Naive B cell (primary cell): ENCODE data around the gene RNASE8. TPM values are rescaled to one million over a fixed set of nuclear protein-coding genes. Genes with fewer than 3 reads are reported as not detected.

Source experiments
- ATAC-seq, 2 donors: fragments of 150-1000 bp; cut with Tn5 transposase; 2 replicates each; pipeline ENCODE4 v1.10.0; 2021; ENCODE audit warnings: low read depth in 2 of 2, mild to moderate bottlenecking in 2 of 2, moderate library complexity in 2 of 2
- DNase-seq: peaks from one replicate; pipeline ENCODE4 v3.0.0; 2022
- H3K27ac Mint-ChIP-seq, 6 donors: one replicate each; pipeline ENCODE4 v1.8.0; 2020 to 2022; ENCODE audit warnings: mild to moderate bottlenecking in 6 of 6, mixed read lengths in 6 of 6, moderate library complexity in 5 of 6, inconsistent platforms in 2 of 6
- H3K27me3 Mint-ChIP-seq, 3 donors: one replicate each; pipeline ENCODE4 v1.8.0; 2021 to 2022; ENCODE audit warnings: mixed read lengths in 3 of 3, mild to moderate bottlenecking in 1 of 3
- H3K36me3 Mint-ChIP-seq, 2 donors: one replicate each; pipeline ENCODE4 v1.8.0; 2020 to 2022; ENCODE audit warnings: mixed read lengths in 2 of 2, inconsistent platforms in 1 of 2, mild to moderate bottlenecking in 1 of 2
- H3K4me1 Mint-ChIP-seq, 3 donors: one replicate each; pipeline ENCODE4 v1.8.0; 2020 to 2022; ENCODE audit warnings: mixed read lengths in 3 of 3, inconsistent platforms in 1 of 3, mild to moderate bottlenecking in 1 of 3, moderate library complexity in 1 of 3
- H3K4me3 Mint-ChIP-seq, 8 donors: one replicate each; pipeline ENCODE4 v1.8.0; 2020 to 2022; ENCODE audit warnings: mild to moderate bottlenecking in 8 of 8, mixed read lengths in 8 of 8, moderate library complexity in 8 of 8, inconsistent platforms in 2 of 8
- H3K9me3 Mint-ChIP-seq, 7 donors: one replicate each; pipeline ENCODE4 v1.8.0; 2020 to 2022; ENCODE audit warnings: mixed read lengths in 7 of 7, mild to moderate bottlenecking in 5 of 7, inconsistent platforms in 2 of 7, moderate library complexity in 1 of 7
- polyA plus RNA-seq, 6 donors: library from polyadenylated mRNA; unstranded; fragments of 300-500 nt; fragmentation: Illumina TruSeq; gene quantifications; one replicate each; pipeline ENCODE4 v1.2.3, GENCODE V29; 2021; ENCODE audit warnings: low read depth in 6 of 6

RNASE8 gene
- polyA plus RNA-seq, 6 donors from 2014 or later, result not detected

DNA sequence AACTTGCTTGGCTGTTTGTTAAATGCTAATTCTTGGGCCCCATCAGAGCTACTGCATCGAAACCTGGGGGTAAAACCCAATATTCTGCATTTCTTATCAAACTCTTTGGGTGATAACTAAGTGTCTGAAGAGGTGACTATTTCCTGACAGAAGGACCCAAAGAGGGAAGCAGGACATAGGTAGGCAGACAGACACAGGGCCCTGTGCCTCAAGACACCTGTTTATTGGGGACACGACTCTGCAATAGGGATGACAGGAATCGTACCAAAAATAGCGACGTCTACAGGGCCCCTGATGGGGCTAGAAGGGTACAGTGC, 32.2 kb downstream of the RNASE8 start:
- no peak for DNase-seq
- H3K27ac Mint-ChIP-seq, result peak overlapping the region in 3 of 6 donors; percentile 31 to 82 (median 37)
- H3K4me3 Mint-ChIP-seq, result no peak overlapping the region
- H3K27me3 Mint-ChIP-seq, result peaks cover 0 to 10% (median 0%) of the 10 kb centered on the region in 3 donors
- H3K4me1 Mint-ChIP-seq, result peaks cover 21 to 33% (median 25%) of the 10 kb centered on the region in 3 donors
- H3K36me3 Mint-ChIP-seq, result no peaks in the 10 kb centered on the region
- no peak for ATAC-seq
- H3K9me3 Mint-ChIP-seq, result no peaks in the 10 kb centered on the region

DNA sequence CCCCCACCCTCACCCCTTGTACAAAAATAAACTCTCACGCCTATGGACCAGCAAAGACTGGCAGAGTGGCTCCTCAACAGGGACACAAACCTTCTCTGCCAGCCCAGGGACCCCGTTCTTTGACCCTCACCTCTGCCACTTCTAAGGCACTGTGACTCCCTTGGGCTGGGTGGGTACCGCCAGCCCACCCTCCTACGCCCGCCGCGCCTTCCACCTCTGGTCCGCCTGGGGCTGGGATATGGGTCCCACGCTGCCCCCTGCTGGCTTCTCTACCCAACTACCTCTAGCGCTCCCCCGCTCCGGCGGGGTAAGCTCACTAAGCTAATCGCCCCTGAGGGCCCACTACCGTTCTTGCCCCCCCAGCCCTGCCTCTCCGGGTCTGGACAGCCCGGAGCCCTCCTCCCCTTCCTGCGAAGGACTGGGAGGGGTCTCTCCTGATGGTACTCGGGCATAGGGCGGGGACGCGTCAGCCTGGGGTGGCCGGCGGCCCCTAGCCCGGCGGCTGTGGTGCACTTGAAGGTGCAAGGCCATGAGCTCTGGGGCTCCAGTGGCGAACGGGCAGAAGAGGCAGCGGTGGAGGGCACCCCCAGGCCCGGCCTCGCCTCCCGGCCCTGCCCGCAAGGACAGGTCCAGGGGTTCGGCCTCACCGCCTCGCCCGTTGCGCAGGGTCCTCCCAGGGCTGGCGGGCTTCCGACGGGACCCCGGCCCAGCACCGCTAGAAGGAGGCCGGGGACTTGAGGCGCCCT, 32.7 kb downstream of the RNASE8 start:
- Mint-ChIP-seq H3K4me3 (no peak overlapping the region), H3K4me1 (peaks cover 21 to 33% (median 25%) of the 10 kb centered on the region in 3 donors), H3K27me3 (peaks cover 0 to 10% (median 0%) of the 10 kb centered on the region in 3 donors), H3K9me3 (no peaks in the 10 kb centered on the region), H3K27ac (peak overlapping the region in 3 of 6 donors; percentile 21 to 82 (median 56)), H3K36me3 (no peaks in the 10 kb centered on the region)
- ATAC-seq (no peak), DNase-seq (no peak)

DNA sequence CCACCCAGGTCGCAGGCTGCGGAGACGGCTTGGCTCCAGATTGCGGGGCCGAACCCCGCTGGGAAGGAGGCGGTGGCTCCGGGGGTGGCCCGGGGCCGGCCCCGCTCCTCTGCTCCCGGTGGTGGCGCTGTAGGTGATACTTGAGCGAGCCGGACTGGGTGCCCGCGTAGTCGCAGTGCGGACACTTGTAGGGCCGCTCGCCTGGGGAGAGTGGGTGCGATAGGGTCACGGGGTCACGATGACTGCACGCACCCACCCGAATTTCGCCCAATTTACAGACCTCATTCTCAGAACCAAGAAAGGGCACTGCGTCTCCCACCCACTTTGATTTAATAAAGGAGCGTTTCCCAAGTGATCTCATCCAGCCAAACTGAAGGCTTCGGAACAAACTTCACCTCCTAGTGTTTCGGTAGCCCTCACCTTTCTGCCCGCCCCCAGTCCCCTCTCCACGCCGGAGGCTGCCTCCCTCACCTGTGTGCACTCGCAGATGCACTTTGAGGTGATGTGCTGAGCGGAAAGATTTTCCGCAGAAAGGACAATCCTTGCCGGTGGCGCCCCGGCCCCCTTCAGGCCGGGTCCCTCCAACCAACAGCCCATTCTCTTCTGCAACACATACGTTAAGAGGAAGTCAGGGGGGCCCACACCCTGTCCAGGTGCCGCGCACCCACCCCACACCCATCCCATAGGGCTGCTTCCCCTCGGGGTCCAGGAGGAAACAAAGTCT, 33.5 kb downstream of the RNASE8 start:
- H3K4me1 Mint-ChIP-seq, result peaks cover 21 to 33% (median 25%) of the 10 kb centered on the region in 3 donors
- ATAC-seq, result no peak
- no peaks in the 10 kb centered on the region for H3K36me3 Mint-ChIP-seq
- H3K27ac Mint-ChIP-seq, result peak overlapping the region in 1 of 6 donors; percentile 76
- H3K4me3 Mint-ChIP-seq, result no peak overlapping the region
- no peak for DNase-seq
- H3K9me3 Mint-ChIP-seq, result no peaks in the 10 kb centered on the region
- H3K27me3 Mint-ChIP-seq, result peaks cover 0 to 10% (median 0%) of the 10 kb centered on the region in 3 donors

DNA sequence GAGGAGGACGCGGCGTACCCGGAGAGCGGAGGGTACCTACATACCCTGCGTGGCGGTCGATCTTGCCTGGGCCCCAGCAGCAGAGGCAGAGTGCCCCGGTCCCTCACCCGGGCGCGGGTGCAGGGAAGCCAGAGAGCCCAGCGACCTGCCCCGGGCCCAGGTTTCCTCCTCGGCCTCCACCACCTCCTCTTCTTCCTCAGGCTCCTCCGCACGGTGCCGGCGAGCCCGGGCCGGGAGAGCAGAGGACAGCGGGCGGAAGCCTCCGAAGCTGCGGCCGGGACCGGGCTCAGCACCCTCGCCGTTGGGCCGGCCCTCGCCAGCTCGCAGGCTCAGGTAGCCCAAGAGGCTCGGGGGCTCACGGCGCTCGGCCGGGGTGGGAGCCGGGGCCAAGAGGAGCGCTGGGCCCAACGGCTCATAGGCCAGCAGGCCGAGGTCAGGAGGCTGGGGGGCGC, 34.2 kb downstream of the RNASE8 start:
- H3K27me3 Mint-ChIP-seq, result peaks cover 0 to 10% (median 0%) of the 10 kb centered on the region in 3 donors
- no peak overlapping the region for H3K27ac Mint-ChIP-seq
- DNase-seq, result no peak
- no peak overlapping the region for H3K4me3 Mint-ChIP-seq
- no peak for ATAC-seq
- H3K4me1 Mint-ChIP-seq, result peaks cover 16 to 27% (median 21%) of the 10 kb centered on the region in 3 donors
- no peaks in the 10 kb centered on the region for H3K9me3 Mint-ChIP-seq
- no peaks in the 10 kb centered on the region for H3K36me3 Mint-ChIP-seq

DNA sequence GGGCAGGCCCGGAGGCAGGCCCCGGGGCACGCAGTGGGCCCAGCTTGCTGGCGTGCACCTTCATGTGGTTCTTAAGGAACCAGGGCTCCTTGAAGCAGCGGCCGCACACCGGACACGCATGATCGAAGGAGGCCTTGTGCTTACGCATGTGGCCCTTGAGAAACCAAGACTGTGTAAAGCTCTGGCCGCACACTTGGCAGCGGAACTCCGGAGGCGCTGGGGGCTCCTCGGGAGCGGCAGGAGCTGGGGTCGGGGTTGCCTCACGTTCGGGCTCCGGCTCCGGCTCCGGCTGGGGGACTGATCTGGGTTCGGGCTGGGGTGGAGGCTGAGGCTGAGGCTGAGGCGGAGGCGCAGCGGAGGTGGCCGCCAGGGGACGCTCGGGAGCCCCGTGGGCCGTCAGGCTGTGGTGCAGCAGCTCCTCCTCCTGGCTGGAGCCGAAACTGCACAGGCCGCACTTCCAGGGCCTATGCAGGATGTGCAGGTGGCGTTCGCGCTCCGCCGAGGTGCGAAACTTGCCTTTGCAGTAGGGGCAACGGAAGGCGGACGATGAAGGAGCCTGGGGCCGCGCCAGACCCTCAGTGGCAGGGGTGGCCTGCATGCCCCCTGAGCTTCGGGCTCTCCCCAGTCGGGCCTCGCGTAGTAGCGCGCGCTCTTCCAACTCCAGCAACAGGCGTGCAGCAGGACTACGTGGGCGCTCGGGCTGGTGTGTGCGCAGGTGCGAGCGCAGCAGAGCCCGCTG, 34.8 kb downstream of the RNASE8 start:
- Mint-ChIP-seq H3K27me3 (peaks cover 0 to 10% (median 0%) of the 10 kb centered on the region in 3 donors), H3K4me3 (peak overlapping the region in 3 of 8 donors; percentile 15 to 66 (median 60)), H3K36me3 (no peaks in the 10 kb centered on the region), H3K4me1 (peaks cover 12 to 23% (median 21%) of the 10 kb centered on the region in 3 donors), H3K27ac (peak overlapping the region in 4 of 6 donors; percentile 67 to 87 (median 74)), H3K9me3 (no peaks in the 10 kb centered on the region)
- DNase-seq, result peak; percentile 85
- peak; percentile 63 to 69 for ATAC-seq

DNA sequence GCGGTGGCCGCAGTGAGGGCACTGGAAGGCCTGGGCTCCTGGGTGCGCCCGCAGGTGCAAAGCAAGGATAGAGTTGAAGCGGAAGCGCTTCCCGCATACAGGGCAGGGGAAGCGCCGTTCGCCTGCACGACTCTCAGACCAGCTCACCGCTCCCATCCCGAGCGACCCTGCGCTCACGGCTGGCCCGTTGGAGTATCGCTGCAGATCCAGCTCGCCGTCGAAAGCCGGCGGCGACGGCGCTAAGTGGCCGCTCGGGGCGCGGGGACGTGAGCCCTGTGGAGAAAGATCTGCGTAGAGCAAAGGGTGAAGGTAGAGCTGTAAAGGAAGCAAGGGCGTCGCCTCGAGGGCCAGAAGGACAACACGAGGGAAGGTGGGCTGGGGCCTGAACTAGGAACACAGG, 35.4 kb downstream of the RNASE8 start:
- Mint-ChIP-seq H3K27ac (peak overlapping the region in 2 of 6 donors; percentile 61 to 79), H3K4me3 (no peak overlapping the region), H3K9me3 (no peaks in the 10 kb centered on the region), H3K4me1 (peaks cover 6 to 17% (median 16%) of the 10 kb centered on the region in 3 donors), H3K27me3 (peaks cover 0 to 10% (median 0%) of the 10 kb centered on the region in 3 donors), H3K36me3 (no peaks in the 10 kb centered on the region)
- DNase-seq, result no peak
- ATAC-seq, result no peak

DNA sequence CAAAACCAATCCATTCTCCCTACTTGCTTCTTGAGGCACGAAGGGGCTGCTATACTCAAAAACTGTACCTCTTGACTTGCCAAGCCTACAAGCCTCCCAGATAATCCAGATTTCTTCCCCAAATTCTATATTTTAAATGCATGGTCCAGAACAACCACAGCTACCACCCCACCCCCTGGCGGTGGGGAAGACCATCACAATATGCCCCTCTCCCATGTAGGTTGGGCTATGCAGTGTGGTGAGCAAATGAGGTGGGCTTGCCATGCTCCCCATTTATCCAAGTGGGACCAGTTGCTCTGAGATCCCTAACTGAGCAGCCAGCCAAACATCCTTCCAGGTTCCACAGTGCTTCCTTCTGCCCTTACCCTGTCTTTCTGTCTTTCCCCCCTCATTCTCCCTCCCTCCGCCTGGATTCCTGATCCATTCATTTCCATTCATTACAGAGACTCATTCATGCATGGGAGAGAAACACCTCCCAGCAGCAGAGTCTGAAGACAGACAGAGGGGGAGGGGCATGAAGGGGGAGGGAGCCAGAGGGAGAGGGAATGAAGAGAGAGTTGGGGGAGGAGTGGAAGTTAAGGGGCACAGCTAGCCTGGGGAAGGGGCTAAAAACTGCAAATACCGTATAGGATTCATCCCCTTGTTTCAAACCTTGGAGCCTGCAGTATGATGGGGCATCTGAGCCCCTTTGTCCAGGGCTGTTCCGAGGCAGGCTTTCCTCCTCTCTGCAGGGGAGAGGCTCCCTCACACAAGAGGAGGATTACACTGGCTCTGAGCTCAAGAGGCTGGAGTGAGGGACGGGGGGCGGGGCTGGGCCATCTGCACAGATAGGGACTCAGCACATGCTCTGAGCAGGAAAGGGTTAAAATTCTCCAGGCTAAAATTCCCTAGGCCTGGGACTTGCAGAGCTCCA, 36.4 kb downstream of the RNASE8 start:
- ATAC-seq (no peak), DNase-seq (no peak)
- H3K27ac Mint-ChIP-seq, result peak overlapping the region in 1 of 6 donors; percentile 11
- no peaks in the 10 kb centered on the region for H3K36me3 Mint-ChIP-seq
- H3K27me3 Mint-ChIP-seq, result peaks cover 0 to 10% (median 0%) of the 10 kb centered on the region in 3 donors
- H3K4me1 Mint-ChIP-seq, result peaks cover 9 to 21% (median 16%) of the 10 kb centered on the region in 3 donors
- H3K9me3 Mint-ChIP-seq, result no peaks in the 10 kb centered on the region
- no peak overlapping the region for H3K4me3 Mint-ChIP-seq

DNA sequence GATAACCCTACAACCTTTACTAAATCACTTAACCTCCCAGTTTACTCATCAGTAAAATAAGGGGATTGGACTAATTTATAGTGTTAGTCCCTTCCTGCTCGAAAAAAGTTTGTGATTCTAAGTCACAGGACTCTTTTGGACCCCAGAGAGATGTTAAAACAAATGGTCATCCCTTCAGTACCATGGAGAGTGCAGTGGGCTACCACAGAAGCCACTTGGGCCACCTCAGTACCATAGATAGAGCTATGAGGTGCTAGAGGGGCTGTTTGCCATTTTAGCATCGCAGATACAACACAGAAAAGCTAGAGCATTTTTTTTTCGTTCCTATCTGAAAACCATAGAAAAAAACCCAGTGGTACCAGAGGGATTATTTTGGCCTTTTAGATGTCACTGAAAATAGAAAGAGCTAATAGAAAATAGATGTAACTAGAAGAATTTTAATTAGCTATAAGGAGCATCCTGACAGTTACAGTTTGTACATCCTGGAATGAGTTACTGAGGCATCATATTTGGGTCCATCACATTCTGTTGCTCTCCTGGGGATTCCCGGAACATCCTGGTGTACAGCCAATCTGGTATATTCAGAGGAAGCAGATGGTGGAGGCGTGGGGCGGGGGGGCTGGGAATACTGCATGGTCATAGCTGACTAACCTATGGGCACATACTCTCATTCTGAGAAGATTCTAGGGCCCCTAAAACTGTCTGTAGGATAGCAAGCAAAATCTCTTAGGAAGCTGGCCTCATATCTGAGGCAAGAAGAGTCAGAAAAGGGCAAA, 38.0 kb downstream of the RNASE8 start:
- H3K36me3 Mint-ChIP-seq, result no peaks in the 10 kb centered on the region
- ATAC-seq (no peak), DNase-seq (no peak)
- peaks cover 15 to 27% (median 22%) of the 10 kb centered on the region in 3 donors for H3K4me1 Mint-ChIP-seq
- H3K27ac Mint-ChIP-seq, result no peak overlapping the region
- H3K4me3 Mint-ChIP-seq, result peak overlapping the region in 3 of 8 donors; percentile 20 to 73 (median 44)
- peaks cover 4 to 10% (median 4%) of the 10 kb centered on the region in 3 donors for H3K27me3 Mint-ChIP-seq
- no peaks in the 10 kb centered on the region for H3K9me3 Mint-ChIP-seq

DNA sequence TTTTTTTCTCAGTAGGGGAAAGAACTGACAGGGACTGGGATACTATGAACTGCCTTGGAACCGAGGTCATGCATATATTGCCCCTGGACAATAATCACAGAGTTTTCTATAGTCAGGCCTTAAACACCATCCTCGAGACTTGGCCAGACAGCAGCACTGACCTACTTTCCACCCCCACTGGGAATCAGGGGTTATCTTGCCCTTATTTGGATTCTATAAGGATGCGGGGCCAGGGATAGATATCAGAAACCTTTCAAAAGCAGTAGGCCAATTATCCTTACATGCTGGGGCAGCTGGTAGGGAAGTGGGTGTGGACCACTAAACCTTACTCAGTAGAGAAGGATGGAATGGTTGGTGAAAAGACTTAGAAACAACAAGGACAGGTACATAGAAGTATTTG, 38.8 kb downstream of the RNASE8 start:
- peaks cover 15 to 24% (median 22%) of the 10 kb centered on the region in 3 donors for H3K4me1 Mint-ChIP-seq
- H3K27me3 Mint-ChIP-seq, result peaks cover 6 to 10% (median 9%) of the 10 kb centered on the region in 3 donors
- ATAC-seq (no peak), DNase-seq (no peak)
- H3K27ac Mint-ChIP-seq, result no peak overlapping the region
- H3K9me3 Mint-ChIP-seq, result no peaks in the 10 kb centered on the region
- H3K36me3 Mint-ChIP-seq, result no peaks in the 10 kb centered on the region
- peak overlapping the region in 6 of 8 donors; percentile 5 to 85 (median 76) for H3K4me3 Mint-ChIP-seq

DNA sequence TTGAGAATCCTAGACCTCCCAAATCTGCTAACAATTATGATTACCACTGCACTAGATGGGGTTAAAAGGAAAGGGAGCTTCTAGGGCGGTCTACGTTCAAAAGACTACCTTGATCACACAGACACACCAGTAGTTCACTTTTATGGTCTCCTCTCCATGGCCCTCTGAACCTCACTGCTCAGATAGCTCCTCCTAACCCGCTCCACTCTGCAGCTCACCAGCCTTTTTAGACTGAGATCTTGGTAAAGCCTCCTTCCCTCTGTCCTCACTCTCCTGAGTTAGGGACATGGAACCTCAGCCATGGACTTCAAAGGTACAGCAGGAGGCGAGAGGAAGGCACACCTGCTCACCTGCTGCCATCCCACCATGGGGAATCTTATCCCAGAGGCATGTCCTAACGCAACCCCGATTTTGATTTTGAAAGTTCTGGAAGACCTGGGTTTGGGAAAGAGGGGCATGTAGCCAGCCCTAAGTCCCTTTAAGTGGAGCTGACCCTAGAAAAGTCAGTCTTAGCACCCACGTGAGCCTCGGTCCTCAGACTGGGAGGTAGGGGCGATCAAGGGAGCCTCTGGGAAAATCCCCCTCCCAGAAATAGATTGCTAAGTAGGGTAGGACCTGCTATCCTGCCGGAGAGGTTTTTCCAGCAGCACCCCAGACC, 39.5 kb downstream of the RNASE8 start:
- H3K27me3 Mint-ChIP-seq, result peaks cover 6 to 14% (median 10%) of the 10 kb centered on the region in 3 donors
- ATAC-seq (no peak), DNase-seq (no peak)
- H3K4me1 Mint-ChIP-seq, result peaks cover 15 to 22% (median 20%) of the 10 kb centered on the region in 3 donors
- peak overlapping the region; percentile 73 to 92 (median 86) for H3K4me3 Mint-ChIP-seq
- no peaks in the 10 kb centered on the region for H3K36me3 Mint-ChIP-seq
- peak overlapping the region in 4 of 6 donors; percentile 19 to 82 (median 54) for H3K27ac Mint-ChIP-seq
- H3K9me3 Mint-ChIP-seq, result no peaks in the 10 kb centered on the region

DNA sequence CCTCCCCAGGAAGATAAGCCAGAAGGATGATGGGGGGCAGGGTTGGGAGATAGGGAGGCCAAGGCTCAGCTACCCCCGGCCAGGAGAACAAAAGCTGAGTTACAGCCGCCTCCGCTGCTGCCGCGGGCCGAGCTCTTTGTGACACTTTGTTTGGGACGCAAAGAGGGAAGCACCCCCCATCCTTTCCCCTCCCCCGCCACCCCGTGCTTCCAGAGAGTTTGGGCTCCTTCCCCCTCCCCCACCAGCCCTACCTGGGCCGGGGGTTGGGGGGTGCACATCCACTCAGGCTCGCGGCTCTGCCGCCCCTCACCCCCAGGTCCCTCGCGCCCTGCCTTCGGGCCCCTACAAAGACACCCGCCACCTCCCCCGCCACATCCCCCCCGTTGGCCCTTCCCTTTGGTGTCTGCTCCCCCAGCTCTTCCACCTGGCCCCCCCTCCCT, 40.0 kb downstream of the RNASE8 start:
- H3K4me3 Mint-ChIP-seq, result peak overlapping the region; percentile 73 to 92 (median 86)
- DNase-seq (no peak), ATAC-seq (peak; percentile 14 to 20)
- H3K36me3 Mint-ChIP-seq, result no peaks in the 10 kb centered on the region
- peak overlapping the region in 4 of 6 donors; percentile 19 to 82 (median 54) for H3K27ac Mint-ChIP-seq
- no peaks in the 10 kb centered on the region for H3K9me3 Mint-ChIP-seq
- H3K27me3 Mint-ChIP-seq, result peaks cover 6 to 18% (median 7%) of the 10 kb centered on the region in 3 donors
- peaks cover 13 to 26% (median 15%) of the 10 kb centered on the region in 3 donors for H3K4me1 Mint-ChIP-seq
